ENCODE results near the gene DNAH14.
"Not testable (repeated sequence)": the region's sequence is repeated elsewhere in the genome, so short reads cannot be mapped to it uniquely, and the experiment has no call there.

DNAH14 gene

GRCh38 chr1:225386860-225387259 is 457.4 kb downstream of the DNAH14 start:
- H3K36me3 ChIP-seq (ENCODE audit: insufficient read depth, low read depth, low read length); H3K27me3 ChIP-seq (ENCODE audit: insufficient read depth, low read length); H3K27ac ChIP-seq (ENCODE audit: low read length); H3K9me3 ChIP-seq (ENCODE audit: insufficient read depth, low read depth, low read length); H3K4me3 ChIP-seq (ENCODE audit: low read length); H3K9ac ChIP-seq (ENCODE audit: low read depth, low read length); H3K4me1 ChIP-seq (ENCODE audit: insufficient read depth, low read length): not testable (repeated sequence)

- H3K27ac ChIP-seq (ENCODE audit: low read length): no peak overlapping the region
- H3K9ac ChIP-seq (ENCODE audit: low read depth, low read length): no peak overlapping the region
- no peaks in the 10 kb centered on the region for H3K9me3 ChIP-seq (ENCODE audit: insufficient read depth, low read depth, low read length)
- no peaks in the 10 kb centered on the region for H3K27me3 ChIP-seq (ENCODE audit: insufficient read depth, low read length)
- no peaks in the 10 kb centered on the region for H3K4me1 ChIP-seq (ENCODE audit: insufficient read depth, low read length)
- no peak overlapping the region for H3K4me3 ChIP-seq (ENCODE audit: low read length)
- no peaks in the 10 kb centered on the region for H3K36me3 ChIP-seq (ENCODE audit: insufficient read depth, low read depth, low read length)
These were observed 458.9 kb downstream of the DNAH14 start for GRCh38 chr1:225388372-225388771.

- Histone ChIP-seq H3K27ac (ENCODE audit: low read length) (no peak overlapping the region), H3K4me3 (ENCODE audit: low read length) (no peak overlapping the region), H3K36me3 (ENCODE audit: insufficient read depth, low read depth, low read length) (no peaks in the 10 kb centered on the region), H3K4me1 (ENCODE audit: insufficient read depth, low read length) (no peaks in the 10 kb centered on the region), H3K9ac (ENCODE audit: low read depth, low read length) (no peak overlapping the region), H3K27me3 (ENCODE audit: insufficient read depth, low read length) (no peaks in the 10 kb centered on the region), H3K9me3 (ENCODE audit: insufficient read depth, low read depth, low read length) (no peaks in the 10 kb centered on the region)
These were observed 460.4 kb downstream of the DNAH14 start for GRCh38 chr1:225389843-225390242.

GRCh38 chr1:225396357-225396756 is 466.9 kb downstream of the DNAH14 start:
- no peaks in the 10 kb centered on the region for H3K27me3 ChIP-seq (ENCODE audit: insufficient read depth, low read length)
- H3K9me3 ChIP-seq (ENCODE audit: insufficient read depth, low read depth, low read length): no peaks in the 10 kb centered on the region
- no peaks in the 10 kb centered on the region for H3K4me1 ChIP-seq (ENCODE audit: insufficient read depth, low read length)
- H3K27ac ChIP-seq (ENCODE audit: low read length): no peak overlapping the region
- no peak overlapping the region for H3K4me3 ChIP-seq (ENCODE audit: low read length)
- H3K9ac ChIP-seq (ENCODE audit: low read depth, low read length): no peak overlapping the region
- H3K36me3 ChIP-seq (ENCODE audit: insufficient read depth, low read depth, low read length): peaks cover 14% of the 10 kb centered on the region

GRCh38 chr1:225400968-225401367 is 471.5 kb downstream of the DNAH14 start:
- peaks cover 55% of the 10 kb centered on the region for H3K36me3 ChIP-seq (ENCODE audit: insufficient read depth, low read depth, low read length)
- H3K9ac ChIP-seq (ENCODE audit: low read depth, low read length): no peak overlapping the region
- no peaks in the 10 kb centered on the region for H3K4me1 ChIP-seq (ENCODE audit: insufficient read depth, low read length)
- no peak overlapping the region for H3K27ac ChIP-seq (ENCODE audit: low read length)
- no peaks in the 10 kb centered on the region for H3K9me3 ChIP-seq (ENCODE audit: insufficient read depth, low read depth, low read length)
- no peak overlapping the region for H3K4me3 ChIP-seq (ENCODE audit: low read length)
- H3K27me3 ChIP-seq (ENCODE audit: insufficient read depth, low read length): no peaks in the 10 kb centered on the region

- Histone ChIP-seq H3K27me3 (ENCODE audit: insufficient read depth, low read length) (no peaks in the 10 kb centered on the region), H3K9me3 (ENCODE audit: insufficient read depth, low read depth, low read length) (no peaks in the 10 kb centered on the region), H3K4me3 (ENCODE audit: low read length) (no peak overlapping the region), H3K4me1 (ENCODE audit: insufficient read depth, low read length) (peaks cover 11% of the 10 kb centered on the region; the same call in 1 of the 2 replicates), H3K27ac (ENCODE audit: low read length) (no peak overlapping the region), H3K9ac (ENCODE audit: low read depth, low read length) (no peak overlapping the region), H3K36me3 (ENCODE audit: insufficient read depth, low read depth, low read length) (peaks cover 72% of the 10 kb centered on the region)
These were observed 477.7 kb downstream of the DNAH14 start for GRCh38 chr1:225406976-225407725.

- Histone ChIP-seq H3K9me3 (ENCODE audit: insufficient read depth, low read depth, low read length) (no peaks in the 10 kb centered on the region), H3K4me1 (ENCODE audit: insufficient read depth, low read length) (peaks cover 11% of the 10 kb centered on the region; the same call in 1 of the 2 replicates), H3K27me3 (ENCODE audit: insufficient read depth, low read length) (no peaks in the 10 kb centered on the region), H3K9ac (ENCODE audit: low read depth, low read length) (no peak overlapping the region), H3K4me3 (ENCODE audit: low read length) (no peak overlapping the region), H3K36me3 (ENCODE audit: insufficient read depth, low read depth, low read length) (peaks cover 72% of the 10 kb centered on the region), H3K27ac (ENCODE audit: low read length) (no peak overlapping the region)
These were observed 478.3 kb downstream of the DNAH14 start for GRCh38 chr1:225407755-225408154.

GRCh38 chr1:225408249-225408648 is 478.8 kb downstream of the DNAH14 start:
- H3K27ac ChIP-seq (ENCODE audit: low read length): no peak overlapping the region
- H3K4me1 ChIP-seq (ENCODE audit: insufficient read depth, low read length): peaks cover 11% of the 10 kb centered on the region; the same call in 1 of the 2 replicates
- no peaks in the 10 kb centered on the region for H3K9me3 ChIP-seq (ENCODE audit: insufficient read depth, low read depth, low read length)
- H3K9ac ChIP-seq (ENCODE audit: low read depth, low read length): no peak overlapping the region
- H3K36me3 ChIP-seq (ENCODE audit: insufficient read depth, low read depth, low read length): peaks cover 72% of the 10 kb centered on the region
- H3K27me3 ChIP-seq (ENCODE audit: insufficient read depth, low read length): no peaks in the 10 kb centered on the region
- H3K4me3 ChIP-seq (ENCODE audit: low read length): no peak overlapping the region

- peaks cover 11% of the 10 kb centered on the region; the same call in 1 of the 2 replicates for H3K4me1 ChIP-seq (ENCODE audit: insufficient read depth, low read length)
- no peaks in the 10 kb centered on the region for H3K9me3 ChIP-seq (ENCODE audit: insufficient read depth, low read depth, low read length)
- no peak overlapping the region for H3K4me3 ChIP-seq (ENCODE audit: low read length)
- no peaks in the 10 kb centered on the region for H3K27me3 ChIP-seq (ENCODE audit: insufficient read depth, low read length)
- H3K36me3 ChIP-seq (ENCODE audit: insufficient read depth, low read depth, low read length): peaks cover 77% of the 10 kb centered on the region
- no peak overlapping the region for H3K9ac ChIP-seq (ENCODE audit: low read depth, low read length)
- H3K27ac ChIP-seq (ENCODE audit: low read length): no peak overlapping the region
These were observed 479.6 kb downstream of the DNAH14 start for GRCh38 chr1:225409051-225409450.

- no peak overlapping the region for H3K9ac ChIP-seq (ENCODE audit: low read depth, low read length)
- peaks cover 11% of the 10 kb centered on the region; the same call in 1 of the 2 replicates for H3K4me1 ChIP-seq (ENCODE audit: insufficient read depth, low read length)
- no peaks in the 10 kb centered on the region for H3K27me3 ChIP-seq (ENCODE audit: insufficient read depth, low read length)
- no peaks in the 10 kb centered on the region for H3K9me3 ChIP-seq (ENCODE audit: insufficient read depth, low read depth, low read length)
- H3K4me3 ChIP-seq (ENCODE audit: low read length): no peak overlapping the region
- H3K27ac ChIP-seq (ENCODE audit: low read length): no peak overlapping the region
- peaks cover 78% of the 10 kb centered on the region for H3K36me3 ChIP-seq (ENCODE audit: insufficient read depth, low read depth, low read length)
These were observed 480.6 kb downstream of the DNAH14 start for GRCh38 chr1:225410036-225410435.

GRCh38 chr1:225412321-225412720 is 482.8 kb downstream of the DNAH14 start:
- Histone ChIP-seq H3K36me3 (ENCODE audit: insufficient read depth, low read depth, low read length) (peaks cover 75% of the 10 kb centered on the region), H3K27me3 (ENCODE audit: insufficient read depth, low read length) (no peaks in the 10 kb centered on the region), H3K4me1 (ENCODE audit: insufficient read depth, low read length) (peaks cover 11% of the 10 kb centered on the region; the same call in 1 of the 2 replicates), H3K9ac (ENCODE audit: low read depth, low read length) (no peak overlapping the region), H3K9me3 (ENCODE audit: insufficient read depth, low read depth, low read length) (no peaks in the 10 kb centered on the region), H3K27ac (ENCODE audit: low read length) (no peak overlapping the region), H3K4me3 (ENCODE audit: low read length) (no peak overlapping the region)

- Histone ChIP-seq H3K4me3 (ENCODE audit: low read length) (no peak overlapping the region), H3K27ac (ENCODE audit: low read length) (no peak overlapping the region), H3K9ac (ENCODE audit: low read depth, low read length) (no peak overlapping the region), H3K4me1 (ENCODE audit: insufficient read depth, low read length) (peaks cover 11% of the 10 kb centered on the region; the same call in 1 of the 2 replicates), H3K27me3 (ENCODE audit: insufficient read depth, low read length) (no peaks in the 10 kb centered on the region), H3K36me3 (ENCODE audit: insufficient read depth, low read depth, low read length) (peaks cover 76% of the 10 kb centered on the region), H3K9me3 (ENCODE audit: insufficient read depth, low read depth, low read length) (no peaks in the 10 kb centered on the region)
These were observed 483.4 kb downstream of the DNAH14 start for GRCh38 chr1:225412803-225413351.
